GM19455 (cell line): ENCODE results near the gene CUL7.

Source experiments
- ATAC-seq: cut with Tn5 transposase; IDR thresholded peaks from one replicate; pipeline ENCODE4 v1.9.1; 2021; ENCODE audit not compliant: unreplicated experiment

The CUL7 gene

DNA sequence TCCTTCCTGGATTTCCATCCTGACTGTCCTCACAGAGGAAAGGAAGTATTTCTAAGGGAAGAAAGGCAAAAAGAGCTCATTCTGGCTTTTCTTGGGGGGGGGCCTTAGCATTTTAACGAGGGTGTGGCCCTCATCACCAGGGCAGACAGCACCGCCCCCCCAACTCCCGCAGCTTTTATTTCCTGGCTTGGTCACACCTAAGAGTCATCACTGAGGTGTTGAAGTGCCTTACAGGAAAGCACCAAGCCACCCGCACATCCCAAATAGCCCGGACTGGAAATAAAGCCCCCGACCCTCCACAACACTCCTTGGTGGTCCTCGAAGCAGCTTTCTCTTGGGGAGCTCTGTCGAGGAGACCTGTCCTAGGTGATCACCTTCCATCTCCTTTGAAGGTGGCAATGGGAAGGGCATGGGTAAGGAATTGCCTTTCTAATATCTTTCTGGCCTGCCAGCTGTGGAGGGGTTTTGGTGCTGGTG is 23.7 kb upstream of the CUL7 start:
- no peak for ATAC-seq

DNA sequence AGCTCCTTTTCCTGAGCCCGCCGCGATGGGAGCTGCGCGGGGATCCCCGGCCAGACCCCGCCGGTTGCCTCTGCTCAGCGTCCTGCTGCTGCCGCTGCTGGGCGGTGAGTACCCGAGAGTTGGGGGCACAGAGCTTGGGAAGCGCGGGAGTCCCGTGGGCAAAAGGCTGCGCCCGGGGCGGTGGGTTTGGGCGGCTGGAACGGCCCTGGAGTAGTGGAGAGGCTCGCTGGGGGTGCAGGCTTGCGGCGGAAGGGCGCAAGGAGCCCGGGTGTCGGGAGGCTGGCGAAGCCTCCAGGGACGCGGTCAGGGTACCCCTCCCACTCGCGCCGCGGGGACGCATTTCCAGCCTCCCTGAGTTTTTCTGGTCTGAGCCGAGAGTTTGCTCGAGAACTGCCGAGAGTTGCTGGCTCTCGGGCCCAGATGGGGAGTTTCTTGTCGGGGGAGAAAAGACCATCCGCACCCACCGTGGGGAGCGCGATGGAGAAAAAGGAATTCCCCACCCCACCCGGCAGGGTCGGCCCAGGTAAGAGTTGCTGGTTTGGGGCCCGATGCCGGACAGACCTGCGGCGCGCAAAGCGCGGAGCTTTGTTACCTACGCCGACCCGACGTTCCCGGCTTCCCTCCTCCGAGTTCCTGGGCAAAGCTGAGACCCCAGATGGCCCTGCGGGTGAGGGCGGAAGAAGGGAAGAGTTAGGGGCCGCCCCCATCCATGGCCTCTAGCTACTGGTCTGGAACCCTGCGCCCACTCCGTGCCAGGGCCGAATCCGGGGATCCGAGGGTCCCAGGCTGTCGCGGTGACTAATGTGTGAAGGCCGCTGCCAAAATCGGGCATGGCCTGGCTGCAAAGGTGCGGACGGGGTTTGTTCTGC is 23.0 kb upstream of the CUL7 start:
- ATAC-seq, result no peak

DNA sequence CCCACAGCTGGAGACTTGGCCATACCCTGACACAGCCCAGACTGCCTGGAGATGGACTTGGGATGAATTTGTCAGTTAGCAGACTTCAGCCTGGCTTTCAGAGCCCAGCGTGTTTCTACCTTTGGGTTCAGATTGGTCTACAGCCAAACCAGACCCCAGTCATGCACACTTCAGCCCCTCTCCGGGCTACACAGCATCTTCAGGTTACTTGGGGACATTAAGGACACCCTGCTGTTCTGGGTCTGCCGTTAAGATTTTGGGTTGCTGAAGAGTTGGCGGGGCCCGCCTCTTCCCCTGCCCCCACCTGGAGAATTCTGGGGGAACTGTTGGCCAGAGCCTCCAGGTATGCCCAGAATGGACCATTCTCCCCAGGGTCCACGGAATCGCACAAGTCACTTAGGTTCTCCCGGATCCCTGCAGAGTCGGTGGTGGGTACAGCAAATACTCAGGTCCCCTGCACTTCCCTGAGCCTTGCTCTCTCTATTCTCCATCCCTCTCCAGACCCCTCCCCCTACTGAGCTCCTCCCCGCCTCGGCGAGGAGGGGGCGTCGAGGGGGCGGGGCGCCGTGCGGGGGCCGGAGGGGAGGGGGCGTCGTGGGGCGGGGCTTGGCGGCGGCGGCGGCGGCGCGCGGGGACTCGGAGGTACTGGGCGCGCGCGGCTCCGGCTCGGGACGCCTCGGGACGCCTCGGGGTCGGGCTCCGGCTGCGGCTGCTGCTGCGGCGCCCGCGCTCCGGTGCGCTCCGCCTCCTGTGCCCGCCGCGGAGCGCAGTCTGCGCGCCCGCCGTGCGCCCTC is 22.2 kb upstream of the CUL7 start, which contains the start of gene PTK7:
Gene PTK7, plus strand, starts transcription at position 645 of the 794 bp plus-strand sequence. CDS start 175 bp downstream, outside the sequence.
- ATAC-seq, result no peak

DNA sequence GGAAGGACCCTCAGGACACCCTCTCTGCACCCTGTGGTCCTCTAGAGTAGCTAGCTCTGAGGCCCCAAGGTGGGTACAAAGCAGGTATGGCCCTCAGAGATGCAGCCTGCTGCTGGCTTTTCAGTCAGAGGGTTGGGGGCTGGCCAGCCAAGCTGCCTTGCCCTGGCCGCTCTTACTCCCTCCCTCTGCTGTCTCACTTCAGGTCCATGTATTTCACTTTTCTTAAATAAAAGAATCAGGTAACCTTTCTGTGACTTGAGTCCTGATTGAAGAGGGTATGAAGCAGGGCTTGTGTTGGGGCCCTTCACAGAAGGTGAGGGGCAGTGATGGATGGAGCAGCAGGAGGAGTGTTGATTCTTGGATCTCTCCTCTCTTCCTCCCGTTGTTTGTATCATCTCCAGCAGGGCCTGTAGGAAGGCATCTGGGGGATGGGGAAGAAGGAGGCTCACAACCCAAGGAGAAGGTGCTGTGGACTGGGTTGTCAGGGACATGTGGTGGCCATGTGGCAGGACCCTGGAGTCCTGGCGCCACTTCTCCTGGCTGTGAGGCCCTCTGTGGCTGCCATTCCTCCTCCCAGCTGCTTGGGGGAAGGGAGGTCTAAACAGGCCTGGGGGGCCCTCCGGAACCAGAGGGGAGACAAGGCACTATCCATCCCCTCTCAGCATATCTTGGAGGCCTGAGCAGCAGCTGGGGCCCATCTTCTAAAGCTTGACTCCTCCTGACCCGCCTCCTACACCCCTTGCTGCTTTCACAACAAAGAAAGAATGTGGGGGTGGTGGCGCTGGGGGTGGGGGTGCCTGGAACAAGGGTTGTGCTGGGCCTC is 21.4 kb upstream of the CUL7 start:
- ATAC-seq, result no peak

DNA sequence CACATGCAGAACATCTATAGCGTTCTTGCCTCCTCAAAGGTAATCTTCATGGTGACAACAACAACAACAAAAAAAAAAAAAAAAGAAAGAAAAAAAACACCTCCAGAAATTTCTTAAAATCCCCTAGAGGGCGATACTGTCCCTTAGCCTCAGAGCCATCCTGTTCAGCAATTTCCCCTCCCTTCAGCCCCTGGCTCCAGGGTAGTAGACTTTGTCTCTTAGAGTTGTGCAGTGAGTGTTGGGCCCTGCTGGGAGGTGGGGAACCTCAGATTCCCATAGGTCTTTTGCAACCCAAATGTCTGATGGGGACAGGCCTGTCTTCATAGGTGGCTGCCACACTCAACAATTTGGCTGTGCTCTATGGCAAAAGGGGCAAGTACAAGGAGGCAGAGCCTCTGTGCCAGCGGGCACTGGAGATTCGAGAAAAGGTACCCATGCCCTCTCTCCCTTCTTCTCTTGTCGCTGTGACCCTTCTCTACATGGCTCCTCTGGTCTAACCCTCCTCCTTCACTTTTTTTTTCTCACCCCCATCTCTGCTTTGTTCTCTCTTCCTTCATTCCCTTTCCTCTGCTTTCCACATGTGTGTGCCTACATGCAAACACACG is 16.5 kb upstream of the CUL7 start:
- no peak for ATAC-seq

DNA sequence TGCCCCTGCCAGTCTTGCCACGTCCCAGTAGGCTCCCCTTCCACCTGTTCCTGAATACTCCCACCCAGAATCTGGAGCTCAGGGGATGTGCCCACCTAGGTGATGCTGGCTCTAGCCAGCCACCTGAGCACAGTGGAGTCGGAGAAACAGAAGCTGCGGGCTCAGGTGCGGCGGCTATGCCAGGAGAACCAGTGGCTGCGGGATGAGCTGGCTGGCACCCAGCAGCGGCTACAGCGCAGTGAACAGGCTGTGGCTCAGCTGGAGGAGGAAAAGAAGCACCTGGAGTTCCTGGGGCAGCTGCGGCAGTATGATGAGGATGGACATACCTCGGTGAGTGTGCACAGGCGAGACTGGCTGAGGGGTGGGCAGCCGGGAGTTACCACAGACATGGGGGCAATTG is 9.2 kb upstream of the CUL7 start:
- ATAC-seq, result no peak

DNA sequence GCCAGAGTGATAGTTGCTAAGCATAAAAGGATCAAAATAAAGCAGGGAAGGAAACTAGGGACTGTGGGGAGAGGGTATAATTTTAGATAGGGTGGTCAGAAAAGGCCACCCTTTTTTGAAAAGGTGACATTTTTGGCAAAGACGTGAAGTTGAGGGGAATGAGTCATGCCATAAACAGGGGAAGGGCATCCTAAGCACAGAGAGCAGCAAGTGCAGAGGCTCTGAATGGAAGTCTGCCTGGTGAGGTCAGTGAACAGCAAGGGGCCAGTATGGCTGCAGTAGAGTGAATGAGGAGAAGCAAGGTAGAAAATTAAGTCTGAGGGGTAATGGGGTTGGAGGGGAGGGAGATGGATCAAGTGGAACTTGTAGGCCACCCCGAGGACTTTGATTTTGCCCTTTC is 8.2 kb upstream of the CUL7 start:
- ATAC-seq, result no peak

DNA sequence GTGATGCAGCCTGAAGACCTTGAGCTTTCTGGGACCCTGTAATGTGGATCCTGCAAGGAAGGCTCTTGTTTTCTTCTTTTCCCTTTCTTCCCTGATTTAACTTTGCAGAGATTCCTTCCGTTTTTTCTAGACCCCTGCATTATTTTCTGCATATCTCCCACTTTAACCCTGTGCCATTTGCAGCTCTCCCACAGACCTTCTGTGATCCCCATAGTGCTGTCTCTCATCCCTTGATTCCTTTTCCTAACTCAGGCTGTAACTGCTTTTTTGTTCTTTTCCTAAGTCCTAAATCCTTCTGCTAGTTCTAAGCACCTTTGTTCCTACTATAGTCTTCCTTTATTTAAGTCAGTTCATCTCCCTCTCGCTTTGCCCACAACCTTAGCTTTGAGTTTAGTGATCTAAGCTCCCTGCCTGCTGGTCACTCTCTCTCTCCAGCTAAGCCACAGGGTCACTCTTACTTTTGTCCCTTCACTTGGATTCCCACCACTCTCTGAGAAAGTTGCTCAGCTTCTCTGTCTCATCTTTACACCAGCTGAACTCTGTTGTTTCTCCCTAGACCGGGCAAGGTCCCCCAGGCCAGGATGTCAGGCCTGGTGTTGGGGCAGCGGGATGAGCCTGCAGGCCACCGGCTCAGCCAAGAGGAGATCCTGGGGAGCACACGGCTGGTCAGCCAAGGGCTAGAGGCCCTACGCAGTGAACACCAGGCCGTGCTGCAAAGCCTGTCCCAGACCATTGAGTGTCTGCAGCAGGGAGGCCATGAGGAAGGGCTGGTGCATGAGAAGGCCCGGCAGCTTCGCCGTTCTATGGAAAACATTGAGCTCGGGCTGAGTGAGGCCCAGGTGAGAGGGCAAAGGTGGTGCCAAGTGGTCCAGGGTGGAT is 7.3 kb upstream of the CUL7 start:
- ATAC-seq, result no peak

DNA sequence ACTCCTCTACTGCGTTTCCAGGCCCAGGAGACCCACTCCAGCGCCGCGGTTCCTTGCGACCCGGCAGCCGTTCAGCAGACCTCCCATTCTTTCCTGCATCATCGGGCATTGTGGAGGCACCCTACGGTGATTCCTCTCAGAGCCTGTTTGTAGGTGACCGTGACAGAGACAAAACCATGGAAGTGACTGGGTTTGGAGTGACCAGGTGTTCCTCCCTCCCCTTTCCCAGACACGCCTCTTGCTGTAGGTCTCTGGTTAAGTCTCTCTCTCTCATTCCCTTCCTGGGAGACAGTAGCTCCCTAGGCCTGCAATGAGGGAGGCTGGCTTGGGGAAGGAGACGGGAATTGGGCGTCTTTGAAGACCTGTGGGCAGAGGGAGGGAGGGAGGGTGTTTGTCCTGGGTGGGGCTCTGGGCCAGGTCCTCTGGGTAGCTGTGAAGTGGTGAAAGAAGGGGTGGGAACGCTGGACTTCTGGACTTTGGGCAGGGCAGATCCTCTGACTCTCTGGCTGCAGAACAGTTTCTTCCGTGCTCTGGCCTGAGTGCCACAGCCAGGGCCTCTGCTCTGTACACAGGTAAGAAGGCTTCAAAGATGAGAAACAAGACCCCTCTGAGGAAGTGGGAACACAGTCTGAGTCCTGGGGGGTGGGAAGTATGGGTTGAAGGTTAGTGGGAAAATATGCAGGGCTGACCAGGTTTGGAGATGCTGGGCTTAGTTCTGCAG is 6.5 kb upstream of the CUL7 start:
- ATAC-seq, result no peak

DNA sequence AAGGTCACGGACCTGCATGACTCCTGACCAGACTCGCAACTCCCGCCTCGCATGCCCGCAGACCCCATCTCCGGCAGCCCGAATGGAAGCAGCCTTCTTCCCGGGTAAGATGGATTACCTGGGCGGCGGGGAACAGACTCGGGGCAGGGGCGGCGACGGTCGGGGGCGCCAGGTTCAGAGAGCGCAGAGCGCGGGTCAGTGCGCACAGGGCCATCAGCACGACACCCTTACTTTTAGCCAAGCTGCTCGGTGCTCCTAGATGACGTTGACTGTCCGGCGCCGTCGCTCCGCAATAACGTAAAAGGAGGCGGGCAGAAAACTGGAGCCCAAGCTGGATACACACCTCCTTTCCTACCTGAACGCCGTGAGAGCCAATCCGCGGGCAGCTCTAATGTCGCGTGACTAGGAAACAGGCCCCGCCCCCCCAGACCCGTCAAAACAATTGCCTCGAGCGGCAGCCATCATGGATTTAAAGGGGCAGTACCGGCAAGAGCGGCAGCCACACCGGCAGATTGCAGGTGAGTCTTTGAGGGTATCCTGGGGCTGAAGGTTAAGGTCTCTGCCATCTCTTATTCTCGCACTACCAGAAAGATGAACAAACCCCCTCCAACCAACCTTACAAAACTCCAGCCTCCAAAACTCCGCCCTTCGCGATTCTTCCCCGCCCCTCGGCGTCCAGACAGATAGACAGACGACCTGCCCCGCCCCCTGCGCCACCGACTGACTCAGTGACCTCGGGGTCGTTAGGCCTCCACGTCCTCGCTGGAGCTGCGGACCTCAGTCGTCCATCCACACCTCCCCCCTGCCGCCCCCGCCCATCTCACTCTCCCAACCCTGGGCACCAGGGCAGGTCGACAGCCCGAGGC is 5.8 kb upstream of the CUL7 start, which contains the start of the genes KLC4 and MRPL2:
Gene KLC4, plus strand, starts transcription at position 464 of the 866 bp plus-strand sequence. CDS start 1,705 bp downstream, outside the sequence.
Gene MRPL2, minus strand, starts transcription at position 267 of the 866 bp plus-strand sequence. Its CDS starts 53 bp downstream, at position 214.
- peak; percentile 89 for ATAC-seq

DNA sequence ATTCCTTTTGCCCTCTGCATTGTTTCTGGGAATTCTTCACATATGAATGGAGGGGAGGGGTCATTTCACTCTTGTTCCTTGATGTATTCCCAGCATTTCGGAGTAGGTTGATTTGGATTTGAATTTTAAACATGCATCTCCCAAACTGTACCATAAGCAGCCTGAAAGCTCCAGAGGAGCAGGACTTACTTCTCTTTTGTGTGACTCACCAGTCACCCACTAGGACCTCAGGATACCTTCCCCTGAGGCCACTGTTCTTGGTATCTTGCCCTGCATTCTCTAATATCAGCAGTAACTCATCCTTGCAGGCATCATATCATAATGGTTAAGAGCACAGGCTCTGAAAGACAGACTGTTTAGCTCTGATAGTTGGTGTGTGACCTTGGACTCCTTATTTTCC is 4.9 kb upstream of the CUL7 start:
- no peak for ATAC-seq

DNA sequence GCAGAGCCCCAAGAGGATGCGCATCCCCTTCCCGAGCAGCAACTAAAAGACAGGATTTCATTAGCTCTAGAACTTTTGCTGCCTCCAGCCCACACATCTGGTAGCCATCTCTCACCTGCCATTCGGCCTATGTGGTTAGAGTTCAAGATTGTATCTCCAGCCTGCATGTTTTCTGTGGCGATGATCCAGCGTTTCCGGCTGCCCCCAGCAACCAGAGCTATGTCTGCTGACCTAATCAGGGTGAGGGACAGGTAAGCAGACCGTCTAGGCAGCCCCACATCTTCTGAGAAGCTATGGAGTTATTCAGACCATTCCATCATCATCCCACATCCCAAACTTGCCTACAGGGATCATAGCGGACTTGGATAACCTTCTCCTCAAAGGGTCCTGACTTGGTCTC is 2.3 kb upstream of the CUL7 start:
- ATAC-seq, result no peak

DNA sequence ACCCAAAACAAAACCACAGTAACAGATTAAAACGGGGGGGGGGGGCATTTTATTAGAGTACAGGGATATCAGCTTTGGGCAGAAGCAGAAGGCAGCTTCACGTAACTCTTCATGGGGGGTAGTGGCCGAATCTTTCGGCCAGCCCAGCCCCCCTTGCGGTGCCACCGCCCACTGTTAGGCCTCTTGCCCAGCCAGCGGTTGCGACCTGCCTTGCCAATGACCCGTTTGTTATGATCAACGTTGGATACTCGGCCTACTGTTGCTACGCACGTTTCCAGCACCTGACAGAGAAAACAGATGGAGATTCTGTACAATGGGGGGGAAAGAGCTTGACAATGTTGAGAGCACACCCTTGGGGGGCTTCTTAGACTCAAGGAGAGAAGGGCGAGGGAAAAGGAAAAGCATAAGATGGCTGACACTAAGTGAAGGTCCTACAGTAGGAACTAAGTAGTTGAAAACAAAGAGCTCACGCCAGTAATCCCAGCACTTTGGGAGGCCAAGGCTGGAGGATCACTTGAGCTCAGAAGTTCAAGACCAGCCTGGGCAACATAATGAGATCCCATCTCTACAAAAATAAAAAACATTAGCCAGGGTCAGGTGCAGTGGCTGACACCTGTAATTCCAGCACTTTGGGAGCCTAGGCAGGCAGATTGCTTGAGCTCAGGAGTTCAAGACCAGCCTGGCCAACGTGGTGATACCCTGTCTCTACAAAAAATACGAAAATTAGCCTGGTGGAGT is 724 bp upstream of the CUL7 start:
- ATAC-seq, result no peak

DNA sequence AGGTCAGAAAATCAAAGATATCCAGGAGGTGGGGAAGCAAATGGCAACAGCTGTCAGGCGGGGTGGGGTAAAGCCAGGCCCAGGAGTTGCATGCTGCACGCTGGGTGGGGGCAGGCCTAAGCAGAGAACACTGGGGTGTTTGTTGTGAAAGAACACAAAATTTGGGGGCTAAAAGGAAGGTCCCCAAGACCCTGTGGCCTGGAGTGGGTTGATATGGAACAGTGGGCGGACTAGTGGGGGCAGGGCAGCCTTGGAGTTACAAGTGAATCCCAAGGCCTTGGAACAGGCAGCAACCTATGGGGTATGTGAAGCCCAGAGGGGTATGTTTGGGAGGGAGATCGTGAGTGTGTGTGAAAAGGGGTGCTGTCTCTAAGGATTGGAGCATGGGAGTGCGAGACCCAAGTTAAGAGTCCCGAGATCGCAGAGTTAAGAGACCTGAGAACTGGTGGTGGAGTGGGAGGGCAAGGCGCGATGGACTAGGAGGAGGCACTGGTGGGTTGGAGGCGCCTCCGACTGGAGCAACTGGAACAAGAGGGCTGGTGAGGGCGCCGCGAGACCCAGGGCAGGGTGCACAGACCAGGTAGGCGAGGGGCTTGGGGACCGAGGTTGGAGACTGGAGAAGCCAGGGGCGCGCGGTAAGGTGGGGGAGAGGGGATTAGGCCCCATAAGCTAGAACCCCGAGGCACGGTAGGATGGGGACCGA is 658 bp downstream of the CUL7 start:
- ATAC-seq, result peak; percentile 16

DNA sequence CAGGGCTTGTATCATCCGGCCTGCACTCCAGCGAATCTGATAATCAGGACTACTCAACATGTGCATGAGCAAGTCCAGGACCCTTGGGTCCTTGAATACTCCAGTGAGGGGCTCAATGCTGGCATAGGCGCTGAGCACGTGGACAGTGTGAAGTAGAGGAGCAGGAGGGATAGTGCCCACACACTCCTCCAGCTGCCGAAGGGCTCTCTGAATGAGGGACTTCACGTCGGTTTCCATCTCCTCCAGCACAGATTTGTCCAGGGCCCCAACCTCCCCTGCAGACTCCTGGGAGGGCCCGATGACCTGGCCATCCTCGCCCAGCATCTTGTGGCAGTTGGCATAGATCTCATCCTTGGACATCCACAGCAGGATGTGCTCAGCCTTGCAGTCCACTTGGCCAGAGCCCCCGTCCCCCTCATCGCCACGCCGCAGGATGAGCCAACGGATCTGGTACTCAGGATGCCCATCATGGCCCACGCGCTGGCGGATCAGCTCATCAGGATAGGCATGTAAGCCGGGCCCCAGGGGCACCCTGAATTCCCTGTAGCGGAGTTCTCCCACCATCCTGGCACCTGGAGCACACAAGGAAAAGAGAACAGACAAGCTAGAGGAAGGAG is 1.3 kb downstream of the CUL7 start:
- ATAC-seq, result no peak

DNA sequence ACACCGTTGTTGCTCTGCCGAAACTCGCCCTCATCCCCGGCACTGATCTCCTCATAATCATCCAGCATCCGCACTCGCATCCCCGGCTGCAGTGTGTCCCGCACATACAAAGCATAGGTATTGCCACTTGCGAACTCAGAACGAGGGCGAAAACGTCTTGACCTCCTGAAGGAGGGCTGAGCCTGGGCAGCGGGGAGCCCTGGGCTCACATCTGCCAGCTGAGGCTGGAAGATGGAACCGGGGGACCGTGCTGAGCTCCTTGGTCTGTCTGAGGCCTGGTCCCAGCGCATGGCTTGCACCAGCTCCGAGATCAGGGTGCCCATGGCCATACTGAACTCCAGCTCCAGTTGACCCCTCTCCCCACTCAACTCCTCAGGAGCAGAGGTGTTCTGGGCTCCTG is 2.7 kb downstream of the CUL7 start:
- no peak for ATAC-seq
